ENCODE measurements around the gene LDLRAD2.

The LDLRAD2 gene

DNA sequence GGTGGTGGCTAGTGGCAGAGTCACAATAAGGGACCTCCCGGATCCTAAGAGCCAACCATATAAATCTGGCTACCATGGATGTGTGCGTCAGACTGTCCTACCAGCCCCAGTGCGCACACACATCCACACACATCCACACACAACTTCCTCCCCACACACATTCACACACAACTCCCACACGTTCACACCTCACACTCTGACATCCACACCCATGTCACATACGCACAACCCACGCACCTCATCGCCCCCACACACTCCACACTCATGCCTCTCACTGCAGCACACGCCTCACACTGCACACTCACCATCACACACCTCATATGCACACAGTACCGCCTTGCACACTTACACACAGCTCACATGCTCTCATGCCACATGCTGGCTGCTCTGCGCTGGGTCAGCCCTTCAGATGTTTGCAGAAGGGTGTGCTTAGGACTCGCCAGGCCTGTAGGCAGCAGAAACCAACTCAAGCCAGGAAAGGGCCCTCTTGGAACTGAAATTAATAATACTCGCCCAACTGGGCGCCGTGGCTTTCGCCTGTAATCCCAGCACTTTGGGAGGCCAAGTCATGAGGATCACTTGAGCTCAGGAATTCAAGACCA is 3.0 kb downstream of the LDLRAD2 start:
- H3K4me3 ChIP-seq (ENCODE audit: low read depth, low read length), result no peak overlapping the region
- DNase-seq (ENCODE audit: low read depth), result no peak
- TF ChIP-seq, protein P1, sequence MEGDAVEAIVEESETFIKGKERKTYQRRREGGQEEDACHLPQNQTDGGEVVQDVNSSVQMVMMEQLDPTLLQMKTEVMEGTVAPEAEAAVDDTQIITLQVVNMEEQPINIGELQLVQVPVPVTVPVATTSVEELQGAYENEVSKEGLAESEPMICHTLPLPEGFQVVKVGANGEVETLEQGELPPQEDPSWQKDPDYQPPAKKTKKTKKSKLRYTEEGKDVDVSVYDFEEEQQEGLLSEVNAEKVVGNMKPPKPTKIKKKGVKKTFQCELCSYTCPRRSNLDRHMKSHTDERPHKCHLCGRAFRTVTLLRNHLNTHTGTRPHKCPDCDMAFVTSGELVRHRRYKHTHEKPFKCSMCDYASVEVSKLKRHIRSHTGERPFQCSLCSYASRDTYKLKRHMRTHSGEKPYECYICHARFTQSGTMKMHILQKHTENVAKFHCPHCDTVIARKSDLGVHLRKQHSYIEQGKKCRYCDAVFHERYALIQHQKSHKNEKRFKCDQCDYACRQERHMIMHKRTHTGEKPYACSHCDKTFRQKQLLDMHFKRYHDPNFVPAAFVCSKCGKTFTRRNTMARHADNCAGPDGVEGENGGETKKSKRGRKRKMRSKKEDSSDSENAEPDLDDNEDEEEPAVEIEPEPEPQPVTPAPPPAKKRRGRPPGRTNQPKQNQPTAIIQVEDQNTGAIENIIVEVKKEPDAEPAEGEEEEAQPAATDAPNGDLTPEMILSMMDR (IDR thresholded peaks at IDR 0.05; ENCODE audit: control insufficient read depth, extremely low read depth, insufficient read depth), result no peak

DNA sequence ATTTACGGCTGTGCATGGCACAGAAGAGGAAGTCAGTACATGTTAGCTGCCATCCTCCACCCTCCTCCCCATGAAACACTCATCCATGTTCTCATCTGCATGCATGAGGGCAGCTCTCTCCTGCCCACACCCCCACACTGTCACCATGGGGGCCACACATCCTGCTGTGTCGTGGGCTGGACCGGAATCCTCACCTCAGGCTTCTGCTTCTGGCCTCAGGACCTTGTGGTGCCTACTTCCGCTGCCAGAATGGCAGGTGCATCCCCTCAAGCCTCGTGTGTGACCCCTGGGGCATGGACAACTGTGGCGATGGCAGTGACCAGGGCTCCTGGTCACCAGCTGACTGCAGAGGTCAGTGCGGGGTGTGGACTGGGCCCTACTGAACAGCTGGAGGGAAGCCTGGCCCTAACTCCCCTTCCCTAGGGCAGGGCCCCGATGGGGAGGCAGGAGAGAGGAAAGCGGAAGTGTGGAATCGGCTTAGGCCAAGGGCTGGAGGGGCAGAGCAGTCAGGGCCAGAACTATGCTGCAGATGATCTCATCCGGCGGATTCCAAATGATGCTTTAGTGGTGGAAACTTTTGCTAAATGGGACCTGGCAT is 3.8 kb downstream of the LDLRAD2 start:
- DNase-seq (ENCODE audit: low read depth), result no peak
- TF ChIP-seq, protein P1 (IDR thresholded peaks at IDR 0.05; ENCODE audit: control insufficient read depth, extremely low read depth, insufficient read depth), result no peak
- no peak overlapping the region for H3K4me3 ChIP-seq (ENCODE audit: low read depth, low read length)

DNA sequence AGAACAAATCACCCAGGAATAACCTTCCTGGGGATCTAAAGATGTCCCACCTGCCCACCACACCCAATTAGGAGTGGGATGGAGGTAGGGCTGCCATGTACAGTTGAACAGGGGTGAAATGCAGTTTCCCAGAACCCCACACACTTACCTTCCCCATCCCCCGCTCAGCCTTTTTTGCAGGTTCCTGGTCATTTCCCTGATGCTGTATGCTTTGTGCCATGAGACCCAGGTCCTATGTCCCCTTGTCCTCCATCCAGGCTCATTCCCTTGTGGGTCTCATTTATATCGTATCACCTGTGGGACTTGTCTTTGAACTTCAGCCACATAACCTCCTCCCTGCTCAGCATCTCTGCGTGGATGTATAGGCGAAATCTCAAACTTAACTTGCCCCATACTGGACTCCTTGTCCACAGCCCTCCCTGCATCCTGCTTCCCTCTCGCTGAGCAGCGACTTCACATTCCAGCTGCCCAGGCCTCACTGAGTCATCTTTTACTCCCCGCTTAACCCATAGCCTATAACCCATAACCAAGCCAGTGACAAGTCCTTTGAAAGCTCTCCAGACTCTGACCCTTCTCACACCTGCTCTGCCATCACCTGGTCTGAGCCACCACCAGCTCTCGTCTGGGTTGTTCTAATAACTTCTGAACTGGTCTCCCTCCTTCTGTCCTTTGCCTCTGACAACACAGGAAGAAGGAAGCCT is 4.7 kb downstream of the LDLRAD2 start:
- H3K4me3 ChIP-seq (ENCODE audit: low read depth, low read length), result no peak overlapping the region
- no peak for DNase-seq (ENCODE audit: low read depth)
- TF ChIP-seq, protein P1 (IDR thresholded peaks at IDR 0.05; ENCODE audit: control insufficient read depth, extremely low read depth, insufficient read depth), result no peak

DNA sequence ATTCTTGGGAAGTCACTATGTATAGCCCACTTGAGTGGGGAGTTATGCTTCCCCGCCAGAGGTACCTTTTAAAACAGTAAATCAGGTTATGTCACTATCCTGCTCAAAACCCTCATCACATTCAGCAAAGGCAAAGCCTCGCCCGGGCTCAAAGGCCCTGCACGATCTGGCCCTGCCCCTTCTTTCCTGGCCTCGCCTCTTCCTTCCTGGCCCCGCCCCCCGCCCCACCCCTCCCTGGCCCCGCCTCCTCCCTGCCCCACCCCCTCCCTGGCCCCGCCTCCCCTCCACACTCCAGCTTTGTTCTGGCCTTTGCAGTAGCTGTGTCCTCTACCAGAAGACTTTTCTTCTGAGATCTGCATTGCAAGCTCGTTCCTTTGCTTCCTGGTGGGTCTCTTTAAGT is 6.6 kb downstream of the LDLRAD2 start:
- no peak for DNase-seq (ENCODE audit: low read depth)
- no peak overlapping the region for H3K4me3 ChIP-seq (ENCODE audit: low read depth, low read length)
- TF ChIP-seq, protein P1 (IDR thresholded peaks at IDR 0.05; ENCODE audit: control insufficient read depth, extremely low read depth, insufficient read depth), result no peak

DNA sequence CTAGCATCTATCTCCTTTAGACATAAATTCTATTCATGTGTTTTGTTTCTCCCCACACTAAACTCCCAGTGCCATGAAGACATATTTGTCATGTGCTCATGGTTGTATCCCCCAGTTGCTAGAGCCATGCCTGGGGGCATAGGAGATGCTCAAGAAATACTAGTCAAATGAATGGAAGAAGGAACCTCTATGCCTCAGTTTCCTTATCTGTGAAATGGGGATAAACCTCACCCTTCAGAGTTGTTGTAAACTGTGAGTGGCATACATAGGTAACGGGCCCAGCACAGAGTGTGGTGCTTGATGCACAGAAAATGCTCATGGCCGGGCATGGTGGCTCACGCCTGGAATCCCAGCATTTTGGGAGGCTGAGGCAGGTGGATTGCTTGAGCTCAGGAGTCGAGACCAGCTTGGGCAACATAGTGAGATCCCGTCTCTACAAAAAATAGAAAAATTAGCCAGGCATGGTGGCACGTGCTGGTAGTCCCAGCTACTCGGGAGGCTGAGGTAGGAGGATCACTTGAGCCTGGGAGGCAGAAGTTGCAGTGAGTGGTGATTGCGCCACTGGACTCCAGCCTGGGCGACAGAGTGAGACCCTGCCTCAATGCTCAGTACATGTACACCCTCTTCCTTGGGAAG is 8.7 kb downstream of the LDLRAD2 start:
- DNase-seq (ENCODE audit: low read depth), result no peak
- TF ChIP-seq, protein P1 (IDR thresholded peaks at IDR 0.05; ENCODE audit: control insufficient read depth, extremely low read depth, insufficient read depth), result no peak
- no peak overlapping the region for H3K4me3 ChIP-seq (ENCODE audit: low read depth, low read length)

DNA sequence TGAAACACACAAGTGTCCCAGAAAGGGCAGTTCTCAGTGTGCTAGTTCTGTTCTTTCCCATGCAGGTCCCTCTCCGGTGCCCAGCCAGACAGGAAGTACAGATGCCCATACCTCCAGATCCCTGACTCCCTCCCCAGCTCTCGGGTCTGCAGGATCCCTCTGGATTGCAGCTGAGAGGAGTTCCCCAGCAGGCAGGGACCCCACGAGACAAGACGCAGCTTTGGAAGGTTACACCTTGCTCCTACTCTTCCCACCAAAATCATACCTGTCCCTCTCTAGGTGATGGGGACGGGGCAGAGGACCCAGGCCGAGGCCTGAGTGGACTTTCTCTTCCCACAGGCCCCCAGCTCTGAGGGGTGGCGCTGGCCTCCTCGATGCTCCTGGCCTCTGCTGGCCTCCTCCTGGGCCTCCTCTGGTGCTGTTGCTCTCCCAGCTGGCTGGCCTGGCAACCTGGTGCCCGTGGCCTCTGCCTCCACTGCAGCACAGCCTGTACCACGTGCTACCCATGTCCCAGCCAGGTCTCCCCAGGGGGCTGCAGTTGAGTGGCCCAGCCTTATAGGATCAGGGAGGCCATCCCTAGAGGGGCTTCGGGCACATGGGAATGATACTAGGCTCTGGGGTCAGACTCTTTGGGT is 9.4 kb downstream of the LDLRAD2 start:
- TF ChIP-seq, protein P1 (IDR thresholded peaks at IDR 0.05; ENCODE audit: control insufficient read depth, extremely low read depth, insufficient read depth), result no peak
- DNase-seq (ENCODE audit: low read depth), result no peak
- no peak overlapping the region for H3K4me3 ChIP-seq (ENCODE audit: low read depth, low read length)

Measured in LNCaP clone FGC (cell line).